ENCODE measurements around the gene SUGCT.

The SUGCT gene

DNA sequence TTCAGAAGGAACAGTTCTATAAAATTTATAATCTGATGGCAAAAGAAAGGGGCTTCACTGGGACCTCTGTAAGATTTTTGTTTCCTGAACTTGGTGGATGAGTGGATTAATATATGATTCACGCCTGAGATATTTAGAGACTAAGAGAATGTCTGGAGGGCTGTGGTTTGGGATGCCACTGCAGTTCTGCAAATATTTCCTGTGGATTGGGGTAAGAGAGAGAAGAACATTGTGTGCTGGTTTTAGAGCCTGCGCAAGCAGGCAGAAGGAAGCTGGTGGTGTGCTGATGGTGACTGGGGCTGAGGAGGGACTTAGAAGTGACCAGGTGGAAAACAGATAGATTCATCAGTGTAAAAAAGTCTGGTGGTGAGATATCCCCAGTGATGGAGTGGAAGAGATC is 87.0 kb downstream of the SUGCT start:
- H3K36me3 Mint-ChIP-seq (ENCODE audit: low read depth) = peaks cover 27% of the 10 kb centered on the region
- H3K27ac Mint-ChIP-seq = peak overlapping the region; percentile 8
- no peak overlapping the region for H3K4me3 Mint-ChIP-seq
- no peak for DNase-seq
- H3K4me1 Mint-ChIP-seq = peaks cover 5% of the 10 kb centered on the region
- H3K27me3 Mint-ChIP-seq (ENCODE audit: low read depth, poor library complexity) = peaks cover 5% of the 10 kb centered on the region
- H3K9me3 Mint-ChIP-seq = no peaks in the 10 kb centered on the region
- TF ChIP-seq, protein P1, sequence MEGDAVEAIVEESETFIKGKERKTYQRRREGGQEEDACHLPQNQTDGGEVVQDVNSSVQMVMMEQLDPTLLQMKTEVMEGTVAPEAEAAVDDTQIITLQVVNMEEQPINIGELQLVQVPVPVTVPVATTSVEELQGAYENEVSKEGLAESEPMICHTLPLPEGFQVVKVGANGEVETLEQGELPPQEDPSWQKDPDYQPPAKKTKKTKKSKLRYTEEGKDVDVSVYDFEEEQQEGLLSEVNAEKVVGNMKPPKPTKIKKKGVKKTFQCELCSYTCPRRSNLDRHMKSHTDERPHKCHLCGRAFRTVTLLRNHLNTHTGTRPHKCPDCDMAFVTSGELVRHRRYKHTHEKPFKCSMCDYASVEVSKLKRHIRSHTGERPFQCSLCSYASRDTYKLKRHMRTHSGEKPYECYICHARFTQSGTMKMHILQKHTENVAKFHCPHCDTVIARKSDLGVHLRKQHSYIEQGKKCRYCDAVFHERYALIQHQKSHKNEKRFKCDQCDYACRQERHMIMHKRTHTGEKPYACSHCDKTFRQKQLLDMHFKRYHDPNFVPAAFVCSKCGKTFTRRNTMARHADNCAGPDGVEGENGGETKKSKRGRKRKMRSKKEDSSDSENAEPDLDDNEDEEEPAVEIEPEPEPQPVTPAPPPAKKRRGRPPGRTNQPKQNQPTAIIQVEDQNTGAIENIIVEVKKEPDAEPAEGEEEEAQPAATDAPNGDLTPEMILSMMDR (IDR thresholded peaks at IDR 0.05) = no peak

DNA sequence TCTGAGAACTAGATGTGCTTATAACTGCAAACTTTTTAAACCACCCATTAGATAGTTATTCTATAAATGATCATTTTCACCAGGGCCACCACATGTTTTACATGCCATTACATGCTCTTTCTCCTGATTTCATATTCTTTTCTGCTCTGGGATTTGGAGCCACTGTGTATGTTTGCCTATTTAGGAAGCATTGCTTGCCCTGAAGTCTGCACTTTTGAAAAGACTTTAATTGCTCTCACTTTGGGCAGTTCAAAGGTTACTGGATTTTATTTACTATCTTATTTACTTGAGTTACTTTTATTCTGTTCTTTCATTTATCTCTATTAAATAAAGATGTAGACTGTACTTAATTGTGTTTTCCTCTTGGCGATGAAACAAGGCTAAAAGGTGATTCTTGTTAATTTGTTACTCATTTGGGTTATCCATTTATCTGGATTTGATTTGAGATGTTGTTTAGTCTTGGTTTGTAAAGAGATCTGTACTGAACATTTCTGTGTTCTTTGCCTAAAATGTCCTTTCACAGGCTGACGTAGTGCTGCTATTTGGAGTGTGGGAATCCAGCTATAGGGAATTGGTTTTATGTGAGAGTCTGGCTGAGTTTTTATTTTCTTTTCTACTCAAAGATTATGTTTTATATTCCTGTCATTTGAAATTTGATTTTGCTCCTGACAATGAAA is 88.8 kb downstream of the SUGCT start:
- no peak overlapping the region for H3K4me3 Mint-ChIP-seq
- H3K9me3 Mint-ChIP-seq = no peaks in the 10 kb centered on the region
- peaks cover 5% of the 10 kb centered on the region for H3K4me1 Mint-ChIP-seq
- H3K27me3 Mint-ChIP-seq (ENCODE audit: low read depth, poor library complexity) = peaks cover 5% of the 10 kb centered on the region
- H3K36me3 Mint-ChIP-seq (ENCODE audit: low read depth) = peaks cover 10% of the 10 kb centered on the region
- DNase-seq = no peak
- TF ChIP-seq, protein P1 (IDR thresholded peaks at IDR 0.05) = no peak
- H3K27ac Mint-ChIP-seq = no peak overlapping the region

DNA sequence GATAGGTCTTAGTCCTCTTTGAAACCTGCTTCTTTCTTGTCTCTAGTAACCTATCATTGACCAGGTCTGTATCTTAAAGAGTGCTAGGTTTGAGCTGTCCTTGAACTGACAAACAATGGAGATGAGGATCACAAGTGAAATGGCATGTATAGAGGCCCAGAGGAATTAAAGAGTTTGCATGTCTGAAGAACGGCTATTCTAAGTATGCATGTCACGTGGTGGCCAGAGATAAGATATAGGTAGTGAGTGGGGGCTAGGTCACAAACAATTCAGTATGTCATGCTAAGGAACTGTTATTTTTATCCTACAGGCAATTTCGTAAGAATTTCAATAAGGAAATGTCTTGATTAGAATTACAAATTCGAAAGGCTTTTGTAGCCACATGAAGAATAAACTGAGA is 95.3 kb downstream of the SUGCT start:
- Mint-ChIP-seq H3K9me3 (no peaks in the 10 kb centered on the region), H3K4me1 (peaks cover 7% of the 10 kb centered on the region), H3K27me3 (ENCODE audit: low read depth, poor library complexity) (no peaks in the 10 kb centered on the region), H3K36me3 (ENCODE audit: low read depth) (no peaks in the 10 kb centered on the region), H3K4me3 (no peak overlapping the region), H3K27ac (peak overlapping the region; percentile 37)
- TF ChIP-seq, protein P1 (IDR thresholded peaks at IDR 0.05) = no peak
- DNase-seq = no peak

DNA sequence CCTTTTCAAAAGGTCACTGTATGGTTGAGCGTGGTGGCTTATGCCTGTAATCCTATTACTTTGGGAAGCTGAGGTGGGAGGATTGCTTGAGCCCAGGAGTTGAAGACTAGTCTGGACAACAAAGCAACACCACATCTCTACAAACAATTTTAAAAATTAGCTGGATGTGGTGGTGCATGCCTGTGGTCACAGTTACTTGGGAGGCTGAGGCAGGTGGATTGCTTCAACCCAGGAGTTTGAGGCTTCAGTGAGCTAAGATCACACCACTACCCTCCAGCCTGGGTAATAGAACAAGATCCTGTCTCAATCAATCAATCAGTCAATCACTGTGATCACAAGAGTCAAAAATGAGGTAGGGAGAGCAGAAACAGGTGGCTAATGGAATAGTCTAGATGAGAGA is 97.0 kb downstream of the SUGCT start:
- Mint-ChIP-seq H3K4me3 (no peak overlapping the region), H3K36me3 (ENCODE audit: low read depth) (no peaks in the 10 kb centered on the region)

DNA sequence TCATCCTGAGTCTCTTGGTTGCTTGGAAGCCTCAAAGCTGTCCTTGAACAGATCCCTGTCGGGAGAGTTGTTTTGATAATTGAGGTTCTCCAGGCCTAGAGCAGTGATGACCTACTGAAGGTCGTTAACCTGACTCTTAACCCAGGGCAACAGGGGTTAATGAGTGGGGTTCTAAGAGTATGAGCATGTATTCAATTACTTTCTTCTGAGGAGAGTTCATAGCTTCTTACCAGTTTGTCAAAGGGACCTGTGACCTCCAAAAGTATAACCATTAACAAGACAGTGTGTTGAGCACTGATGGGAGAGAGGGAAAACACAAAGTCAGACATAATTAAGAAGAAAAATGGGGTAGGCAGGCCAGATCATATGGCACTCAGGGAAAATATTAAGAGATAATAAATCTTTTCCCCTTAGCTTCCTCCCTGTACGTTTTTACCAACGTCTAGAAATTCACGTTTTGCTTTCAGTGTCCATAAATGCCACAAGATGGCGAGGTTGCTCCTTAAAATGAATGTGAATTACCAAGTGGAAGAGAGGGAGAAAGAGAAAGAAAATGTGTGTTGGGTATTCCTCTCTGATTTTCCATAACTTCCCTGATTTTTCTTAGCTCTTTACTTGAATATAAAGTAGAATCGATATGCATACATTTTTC is 97.6 kb downstream of the SUGCT start:
- TF ChIP-seq, protein P1 (IDR thresholded peaks at IDR 0.05) = peak; percentile 50
- DNase-seq = peak; percentile 8
- H3K36me3 Mint-ChIP-seq (ENCODE audit: low read depth) = no peaks in the 10 kb centered on the region
- H3K9me3 Mint-ChIP-seq = no peaks in the 10 kb centered on the region
- no peaks in the 10 kb centered on the region for H3K27me3 Mint-ChIP-seq (ENCODE audit: low read depth, poor library complexity)
- H3K27ac Mint-ChIP-seq = no peak overlapping the region
- peaks cover 7% of the 10 kb centered on the region for H3K4me1 Mint-ChIP-seq
- H3K4me3 Mint-ChIP-seq = no peak overlapping the region

More for the DNA sequence above, 97.0 kb downstream of the SUGCT start:
- Mint-ChIP-seq H3K9me3 (no peaks in the 10 kb centered on the region), H3K4me1 (peaks cover 7% of the 10 kb centered on the region), H3K27me3 (ENCODE audit: low read depth, poor library complexity) (no peaks in the 10 kb centered on the region), H3K27ac (no peak overlapping the region)
- TF ChIP-seq, protein P1 (IDR thresholded peaks at IDR 0.05) = no peak
- no peak for DNase-seq

DNA sequence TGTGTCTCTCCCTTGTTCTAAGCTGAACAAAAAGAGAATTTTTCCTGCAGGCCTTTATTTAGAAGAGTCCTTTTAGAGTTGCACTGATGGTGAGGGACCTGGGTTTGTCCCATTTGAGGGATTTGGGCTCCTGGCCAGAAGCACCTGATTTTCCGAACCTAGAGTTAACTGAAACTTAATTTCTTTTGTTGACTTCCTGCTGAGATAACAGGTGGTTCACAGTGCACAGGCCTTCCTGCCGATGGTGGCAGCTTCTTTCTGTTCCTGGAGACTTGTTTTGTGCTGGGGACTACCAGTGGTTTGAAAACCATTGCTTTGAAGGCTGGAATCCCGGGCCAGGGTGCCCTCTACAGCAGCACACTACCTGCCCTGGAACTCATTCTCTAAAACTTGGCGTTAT is 99.2 kb downstream of the SUGCT start:
- Mint-ChIP-seq H3K27me3 (ENCODE audit: low read depth, poor library complexity) (no peaks in the 10 kb centered on the region), H3K4me3 (no peak overlapping the region), H3K36me3 (ENCODE audit: low read depth) (no peaks in the 10 kb centered on the region), H3K9me3 (no peaks in the 10 kb centered on the region), H3K4me1 (peaks cover 7% of the 10 kb centered on the region), H3K27ac (no peak overlapping the region)
- DNase-seq = no peak
- TF ChIP-seq, protein P1 (IDR thresholded peaks at IDR 0.05) = no peak
